ENCODE measurements around the gene NRXN3. TPM values are rescaled to one million over a fixed set of nuclear protein-coding genes. Genes with fewer than 3 reads are reported as not detected.

Gene NRXN3
- total RNA-seq, 1 donor from 2014 or later: 18.0 TPM

GRCh38 chr14:79856381-79856780 is 1686.2 kb downstream of the NRXN3 start:
- H3K36me3 Mint-ChIP-seq (ENCODE audit: low read depth, unreplicated experiment): peaks cover 1% of the 10 kb centered on the region
- no peak for FAIRE-seq
- no peaks in the 10 kb centered on the region for H3K36me3 ChIP-seq (ENCODE audit: insufficient read depth, low read length)
- no peak overlapping the region for H2AFZ ChIP-seq (ENCODE audit: low read depth, low read length)
- no peak overlapping the region for H3K27ac ChIP-seq (ENCODE audit: low read depth, low read length)
- H3K4me1 Mint-ChIP-seq (ENCODE audit: low read depth, unreplicated experiment): peaks cover 3% of the 10 kb centered on the region
- no peaks in the 10 kb centered on the region for H4K20me1 ChIP-seq (ENCODE audit: insufficient read depth, low read length)
- H3K9me3 Mint-ChIP-seq (ENCODE audit: unreplicated experiment): no peaks in the 10 kb centered on the region
- TF ChIP-seq EZH2 (IDR thresholded peaks at IDR 0.05; ENCODE audit: insufficient read depth, low read length) (no peak), CTCF (IDR thresholded peaks at IDR 0.05; ENCODE audit: insufficient read depth, low read depth, low read length) (no peak)
- peak; percentile 45 for DNase-seq (ENCODE audit: low read depth)
- H3K27me3 ChIP-seq (ENCODE audit: insufficient read depth, low read length): no peaks in the 10 kb centered on the region
- H3K4me3 Mint-ChIP-seq (ENCODE audit: unreplicated experiment): no peak overlapping the region
- H3K4me1 ChIP-seq (ENCODE audit: insufficient read depth, low read length): no peaks in the 10 kb centered on the region
- H3K9ac ChIP-seq (ENCODE audit: low read length): no peak overlapping the region
- no peaks in the 10 kb centered on the region for H3K27me3 Mint-ChIP-seq (ENCODE audit: low read depth, unreplicated experiment)
- H3K9me3 ChIP-seq (ENCODE audit: insufficient read depth, low read depth, low read length): no peaks in the 10 kb centered on the region
- H3K79me2 ChIP-seq (ENCODE audit: insufficient read depth, low read length): no peaks in the 10 kb centered on the region
- no peak overlapping the region for H3K4me3 ChIP-seq (ENCODE audit: insufficient read depth, low read depth, low read length)
- no peak overlapping the region for H3K4me2 ChIP-seq (ENCODE audit: low read length)
- H3K27ac Mint-ChIP-seq (ENCODE audit: unreplicated experiment): no peak overlapping the region

GRCh38 chr14:79861111-79861510 is 1690.9 kb downstream of the NRXN3 start:
- no peaks in the 10 kb centered on the region for H3K79me2 ChIP-seq (ENCODE audit: insufficient read depth, low read length)
- Mint-ChIP-seq H3K27me3 (ENCODE audit: low read depth, unreplicated experiment) (no peaks in the 10 kb centered on the region), H3K4me3 (ENCODE audit: unreplicated experiment) (no peak overlapping the region), H3K9me3 (ENCODE audit: unreplicated experiment) (no peaks in the 10 kb centered on the region), H3K36me3 (ENCODE audit: low read depth, unreplicated experiment) (peaks cover 3% of the 10 kb centered on the region), H3K4me1 (ENCODE audit: low read depth, unreplicated experiment) (peaks cover 3% of the 10 kb centered on the region), H3K27ac (ENCODE audit: unreplicated experiment) (no peak overlapping the region)
- no peak for FAIRE-seq
- no peaks in the 10 kb centered on the region for H3K9me3 ChIP-seq (ENCODE audit: insufficient read depth, low read depth, low read length)
- no peak overlapping the region for H3K9ac ChIP-seq (ENCODE audit: low read length)
- H4K20me1 ChIP-seq (ENCODE audit: insufficient read depth, low read length): no peaks in the 10 kb centered on the region
- no peak for DNase-seq (ENCODE audit: low read depth)
- TF ChIP-seq CTCF (IDR thresholded peaks at IDR 0.05; ENCODE audit: insufficient read depth, low read depth, low read length) (no peak), EZH2 (IDR thresholded peaks at IDR 0.05; ENCODE audit: insufficient read depth, low read length) (no peak)
- H2AFZ ChIP-seq (ENCODE audit: low read depth, low read length): no peak overlapping the region
- H3K4me3 ChIP-seq (ENCODE audit: insufficient read depth, low read depth, low read length): no peak overlapping the region
- no peak overlapping the region for H3K4me2 ChIP-seq (ENCODE audit: low read length)
- no peaks in the 10 kb centered on the region for H3K27me3 ChIP-seq (ENCODE audit: insufficient read depth, low read length)
- H3K4me1 ChIP-seq (ENCODE audit: insufficient read depth, low read length): no peaks in the 10 kb centered on the region
- H3K27ac ChIP-seq (ENCODE audit: low read depth, low read length): no peak overlapping the region
- no peaks in the 10 kb centered on the region for H3K36me3 ChIP-seq (ENCODE audit: insufficient read depth, low read length)

GRCh38 chr14:79862045-79862444 is 1691.9 kb downstream of the NRXN3 start:
- DNase-seq (ENCODE audit: low read depth) (no peak), FAIRE-seq (no peak)
- no peaks in the 10 kb centered on the region for H3K4me1 Mint-ChIP-seq (ENCODE audit: low read depth, unreplicated experiment)
- no peaks in the 10 kb centered on the region for H3K9me3 Mint-ChIP-seq (ENCODE audit: unreplicated experiment)
- no peaks in the 10 kb centered on the region for H3K79me2 ChIP-seq (ENCODE audit: insufficient read depth, low read length)
- H3K4me2 ChIP-seq (ENCODE audit: low read length): no peak overlapping the region
- H2AFZ ChIP-seq (ENCODE audit: low read depth, low read length): no peak overlapping the region
- H3K9me3 ChIP-seq (ENCODE audit: insufficient read depth, low read depth, low read length): no peaks in the 10 kb centered on the region
- H4K20me1 ChIP-seq (ENCODE audit: insufficient read depth, low read length): no peaks in the 10 kb centered on the region
- no peaks in the 10 kb centered on the region for H3K27me3 Mint-ChIP-seq (ENCODE audit: low read depth, unreplicated experiment)
- no peaks in the 10 kb centered on the region for H3K4me1 ChIP-seq (ENCODE audit: insufficient read depth, low read length)
- no peaks in the 10 kb centered on the region for H3K27me3 ChIP-seq (ENCODE audit: insufficient read depth, low read length)
- no peak overlapping the region for H3K4me3 ChIP-seq (ENCODE audit: insufficient read depth, low read depth, low read length)
- H3K27ac Mint-ChIP-seq (ENCODE audit: unreplicated experiment): no peak overlapping the region
- no peak overlapping the region for H3K27ac ChIP-seq (ENCODE audit: low read depth, low read length)
- H3K4me3 Mint-ChIP-seq (ENCODE audit: unreplicated experiment): no peak overlapping the region
- peaks cover 3% of the 10 kb centered on the region for H3K36me3 Mint-ChIP-seq (ENCODE audit: low read depth, unreplicated experiment)
- no peak for TF ChIP-seq CTCF (IDR thresholded peaks at IDR 0.05; ENCODE audit: insufficient read depth, low read depth, low read length)
- no peak for TF ChIP-seq EZH2 (IDR thresholded peaks at IDR 0.05; ENCODE audit: insufficient read depth, low read length)
- H3K9ac ChIP-seq (ENCODE audit: low read length): no peak overlapping the region
- H3K36me3 ChIP-seq (ENCODE audit: insufficient read depth, low read length): no peaks in the 10 kb centered on the region

All from astrocyte (in vitro differentiated cells and primary cell).